Upper lobe of left lung (tissue), 6 donors: ENCODE results near the gene COBL. TPM values are rescaled to one million over a fixed set of nuclear protein-coding genes. Genes with fewer than 3 reads are reported as not detected.
A peak's percentile ranks its signal among the peaks of the same experiment; 100 is the strongest.

Experiments
- ATAC-seq, 2 donors: fragments of 200-7000 bp; cut with Tn5 transposase; one replicate each; pipeline ENCODE4 v1.9.1; 2022; ENCODE audit warnings: mild to moderate bottlenecking in 2 of 2, moderate library complexity in 2 of 2; ENCODE audit not compliant: low FRiP score in 2 of 2
- DNase-seq, 2 donors: peaks; one replicate each; pipeline ENCODE4 v3.0.0-alpha.2; 2019 to 2020
- H3K27ac ChIP-seq, 4 donors: fragments of 200-600 bp; sonication (generic); one replicate each; pipeline ENCODE4 v1.5.1; 2016 to 2019
- H3K27me3 ChIP-seq, 4 donors: fragments of 200-600 bp; sonication (generic); one replicate each; pipeline ENCODE4 v1.5.1; 2017 to 2019
- H3K36me3 ChIP-seq, 4 donors: fragments of 200-600 bp; sonication (generic); one replicate each; pipeline ENCODE4 v1.5.1; 2016 to 2019
- H3K4me1 ChIP-seq, 4 donors: fragments of 200-600 bp; sonication (generic); one replicate each; pipeline ENCODE4 v1.5.1; 2018 to 2019
- H3K4me3 ChIP-seq, 4 donors: fragments of 200-600 bp; sonication (generic); one replicate each; pipeline ENCODE4 v1.5.1; 2017 to 2019; ENCODE audit warnings: mild to moderate bottlenecking in 2 of 4, moderate library complexity in 1 of 4
- H3K9me3 ChIP-seq, 4 donors: fragments of 200-600 bp; sonication (generic); one replicate each; pipeline ENCODE4 v1.5.1; 2018 to 2019
- EP300 ChIP-seq, 4 donors: sonication (generic); formaldehyde crosslinking; IDR thresholded peaks; one replicate each; pipeline ENCODE4 v1.5.1; 2017; ENCODE audit warnings: antibody characterized with exemption in 4 of 4, control low read depth in 2 of 4
- POLR2A ChIP-seq, 4 donors: fragments of 450-650 bp; IDR thresholded peaks; one replicate each; pipeline ENCODE4 v1.5.1; 2016 to 2017; ENCODE audit warnings: antibody characterized with exemption in 4 of 4, mild to moderate bottlenecking in 2 of 4
- POLR2AphosphoS5 ChIP-seq, 2 donors: sonication (generic); formaldehyde crosslinking; IDR thresholded peaks; one replicate each; pipeline ENCODE4 v1.5.1; 2017; ENCODE audit warnings: antibody characterized with exemption in 2 of 2
- WGBS, 2 donors: methylation state at CpG; one replicate each; pipeline ENCODE4 v1.1.5; 2017 to 2018; 5-methylcytosine and 5-hydroxymethylcytosine counted together
- total RNA-seq, 6 donors: library from RNA; depleted of rRNA in 4 of 6; stranded (reverse); fragments of >200 nt in 4 of 6; gene quantifications; one replicate each; pipeline versions ENCODE4 v1.1.0 to v1.2.1, GENCODE V29; 2016 to 2021
- TF ChIP-seq, protein P1 (sequence below), 6 experiments: fragments of 450-650 bp in 4 of 6; fragments of 200-600 bp in 2 of 6; sonication (generic) in 2 of 6; IDR thresholded peaks; one replicate each; pipeline ENCODE4 v1.5.1; 2016 to 2019; ENCODE audit warnings: antibody characterized with exemption in 6 of 6
- donor health status: DM: no; HTN: no; CAD: no; lungs with moderate emphysema.
- donor health status: DM: no; HTN: yes; CAD: no; lungs with severe emphysema.

COBL gene
- total RNA-seq, 6 donors from 2014 or later: 27.0 to 54.7 (median 36.8) TPM

- peak in 1 of 2 donors; percentile 49 for ATAC-seq
- 77 to 78% methylated on average over 3 of the region's 3 CpGs for WGBS, 2 donors
These were observed 193.1 kb downstream of the COBL start for GRCh38 chr7:51123322-51124019.

DNA sequence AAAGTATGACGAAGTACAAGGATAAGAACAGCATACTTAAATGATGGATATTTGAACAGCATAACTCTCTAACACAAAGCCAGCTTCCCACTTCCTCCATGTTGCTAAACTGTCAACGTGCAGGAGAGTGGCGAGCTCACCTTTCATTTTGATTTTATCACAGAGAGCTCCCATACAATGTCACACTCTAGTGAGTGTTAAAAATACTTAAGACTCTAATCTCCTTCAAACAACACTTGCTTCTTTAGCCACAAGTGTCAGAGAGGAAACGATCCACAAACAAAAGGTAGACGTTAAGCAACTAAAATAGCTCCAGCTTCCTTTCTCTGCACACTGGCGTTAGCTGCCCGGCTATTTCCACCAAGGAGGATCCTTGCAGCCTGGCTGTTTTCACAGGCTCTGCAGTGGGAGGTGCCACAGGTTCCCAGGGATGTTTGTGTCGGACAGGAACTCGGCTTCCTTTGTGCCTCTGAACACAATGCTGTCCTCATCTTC, 194.6 kb downstream of the COBL start:
- peak in 1 of 2 donors; percentile 30 for DNase-seq
- peak in 1 of 2 donors; percentile 50 for ATAC-seq
- Histone ChIP-seq H3K27ac (peak overlapping the region in 1 of 4 donors; percentile 40), H3K4me1 (peaks cover 3 to 11% (median 11%) of the 10 kb centered on the region in 4 donors), H3K36me3 (no peaks in the 10 kb centered on the region), H3K9me3 (no peaks in the 10 kb centered on the region), H3K27me3 (no peaks in the 10 kb centered on the region), H3K4me3 (no peak overlapping the region)
- WGBS, 2 donors: 15% methylated on average over 9 of the region's 9 CpGs
- no peak for TF ChIP-seq EP300 (IDR thresholded peaks at IDR 0.05)
- TF ChIP-seq POLR2AphosphoS5 (IDR thresholded peaks at IDR 0.05): peak in 1 of 2 donors; percentile 66
- TF ChIP-seq, protein P1, sequence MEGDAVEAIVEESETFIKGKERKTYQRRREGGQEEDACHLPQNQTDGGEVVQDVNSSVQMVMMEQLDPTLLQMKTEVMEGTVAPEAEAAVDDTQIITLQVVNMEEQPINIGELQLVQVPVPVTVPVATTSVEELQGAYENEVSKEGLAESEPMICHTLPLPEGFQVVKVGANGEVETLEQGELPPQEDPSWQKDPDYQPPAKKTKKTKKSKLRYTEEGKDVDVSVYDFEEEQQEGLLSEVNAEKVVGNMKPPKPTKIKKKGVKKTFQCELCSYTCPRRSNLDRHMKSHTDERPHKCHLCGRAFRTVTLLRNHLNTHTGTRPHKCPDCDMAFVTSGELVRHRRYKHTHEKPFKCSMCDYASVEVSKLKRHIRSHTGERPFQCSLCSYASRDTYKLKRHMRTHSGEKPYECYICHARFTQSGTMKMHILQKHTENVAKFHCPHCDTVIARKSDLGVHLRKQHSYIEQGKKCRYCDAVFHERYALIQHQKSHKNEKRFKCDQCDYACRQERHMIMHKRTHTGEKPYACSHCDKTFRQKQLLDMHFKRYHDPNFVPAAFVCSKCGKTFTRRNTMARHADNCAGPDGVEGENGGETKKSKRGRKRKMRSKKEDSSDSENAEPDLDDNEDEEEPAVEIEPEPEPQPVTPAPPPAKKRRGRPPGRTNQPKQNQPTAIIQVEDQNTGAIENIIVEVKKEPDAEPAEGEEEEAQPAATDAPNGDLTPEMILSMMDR (IDR thresholded peaks at IDR 0.05): no peak
- TF ChIP-seq POLR2A (IDR thresholded peaks at IDR 0.05): no peak

More at GRCh38 chr7:51123322-51124019, 193.1 kb downstream of the COBL start:
- TF ChIP-seq POLR2A (IDR thresholded peaks at IDR 0.05) (no peak), EP300 (IDR thresholded peaks at IDR 0.05) (peak in 1 of 4 donors; percentile 63), POLR2AphosphoS5 (IDR thresholded peaks at IDR 0.05) (peak in 1 of 2 donors; percentile 23)
- no peaks in the 10 kb centered on the region for H3K36me3 ChIP-seq
- no peak overlapping the region for H3K4me3 ChIP-seq
- peak overlapping the region in 1 of 4 donors; percentile 11 for H3K27ac ChIP-seq
- no peaks in the 10 kb centered on the region for H3K9me3 ChIP-seq
- DNase-seq: peak in 1 of 2 donors; percentile 48
- H3K27me3 ChIP-seq: no peaks in the 10 kb centered on the region
- peaks cover 3 to 11% (median 11%) of the 10 kb centered on the region in 4 donors for H3K4me1 ChIP-seq

GRCh38 chr7:51121036-51121790, 195.4 kb downstream of the COBL start:
- Histone ChIP-seq H3K27me3 (no peaks in the 10 kb centered on the region), H3K4me3 (no peak overlapping the region), H3K4me1 (peaks cover 3 to 11% (median 11%) of the 10 kb centered on the region in 4 donors), H3K27ac (no peak overlapping the region), H3K36me3 (no peaks in the 10 kb centered on the region), H3K9me3 (no peaks in the 10 kb centered on the region)
- DNase-seq (no peak), ATAC-seq (no peak)
- WGBS, 2 donors: 77 to 82% methylated on average over 5 of the region's 5 CpGs
- TF ChIP-seq POLR2AphosphoS5 (IDR thresholded peaks at IDR 0.05): no peak
- TF ChIP-seq POLR2A (IDR thresholded peaks at IDR 0.05): no peak
- TF ChIP-seq EP300 (IDR thresholded peaks at IDR 0.05): no peak
- TF ChIP-seq, protein P1 (IDR thresholded peaks at IDR 0.05): no peak

GRCh38 chr7:51118628-51119027, 198.0 kb downstream of the COBL start:
- H3K36me3 ChIP-seq: no peaks in the 10 kb centered on the region

More at GRCh38 chr7:51118628-51119027, 198.0 kb downstream of the COBL start:
- no peaks in the 10 kb centered on the region for H3K9me3 ChIP-seq
- TF ChIP-seq EP300 (IDR thresholded peaks at IDR 0.05) (no peak), POLR2A (IDR thresholded peaks at IDR 0.05) (no peak), POLR2AphosphoS5 (IDR thresholded peaks at IDR 0.05) (no peak)
- TF ChIP-seq, protein P1 (IDR thresholded peaks at IDR 0.05): no peak
- ATAC-seq (no peak), DNase-seq (no peak)
- no peak overlapping the region for H3K27ac ChIP-seq
- 95% methylated on average over 4 of the region's 4 CpGs for WGBS, 2 donors
- no peaks in the 10 kb centered on the region for H3K27me3 ChIP-seq
- H3K4me3 ChIP-seq: no peak overlapping the region
- H3K4me1 ChIP-seq: peaks cover 0 to 11% (median 11%) of the 10 kb centered on the region in 4 donors
